K562 (cell line): ENCODE results near the gene SMURF1. TPM values are rescaled to one million over a fixed set of nuclear protein-coding genes. Genes with fewer than 3 reads are reported as not detected.

ENCODE experiments used
- ATAC-seq: fragments of 200-7000 bp; cut with Tn5 transposase; 3 replicates; pipeline ENCODE4 v1.9.1; 2020; ENCODE audit warnings: moderate library complexity
- BruUV-seq: library from RNA; stranded (reverse); fragments of 400-500 nt; replicated peaks from 2 replicates; lab custom pipeline; 2021; lab: Mats Ljungman, UMichigan
- CTCF ChIA-PET: fragments of 300-600 bp; formaldehyde crosslinking; extraction: SDS; loops from one replicate; lab custom pipeline; 2021; ENCODE audit warnings: low intra/inter-chr PET ratio; lab: Yijun Ruan, JAX
- POLR2A ChIA-PET: fragments of 300-600, 350-650 bp; sonication (Branson Sonifier 250); formaldehyde crosslinking; extraction: SDS; loops from one replicate; lab custom pipeline; 2021; ENCODE audit warnings: antibody characterized with exemption, inconsistent platforms; lab: Yijun Ruan, JAX
- DNase-seq, 4 experiments: peaks; one replicate each; pipeline versions ENCODE4 v3.0.0 to v3.0.0-alpha.2; 2011 to 2018; ENCODE audit warnings: low spot score in 3 of 4, mixed read lengths in 3 of 4; ENCODE audit errors: extremely low read depth in 1 of 4
- FAIRE-seq: peaks from 2 replicates; lab custom pipeline; 2011; peaks lifted over from hg19 to GRCh38; lab: Jason Lieb, UNC
- H2AFZ ChIP-seq: 2 replicates; pipeline ENCODE4 v1.6.0; 2011; ENCODE audit warnings: low read depth, low read length, control low read depth, inconsistent platforms
- H3K27ac ChIP-seq: fragments of 200-600 bp; 3 replicates; pipeline ENCODE4 v1.8.0; 2011; ENCODE audit warnings: low read depth, mild to moderate bottlenecking, control low read depth, inconsistent platforms, low read length, moderate library complexity, mixed read lengths; ENCODE audit errors: extremely low read depth
- H3K27me3 ChIP-seq, 2 experiments: fragments of 300-600 bp in 1 of 2; 2 replicates in 1 of 2; 3 replicates in 1 of 2; pipeline versions ENCODE4 v1.6.0 to v1.8.0; 2011; ENCODE audit warnings: inconsistent platforms in 2 of 2, low read length in 2 of 2, mild to moderate bottlenecking in 1 of 2, mixed read lengths in 1 of 2, moderate library complexity in 1 of 2; ENCODE audit not compliant: control insufficient read depth in 2 of 2, insufficient read depth in 2 of 2
- H3K36me3 ChIP-seq: fragments of 300-600 bp; 3 replicates; pipeline ENCODE4 v1.8.0; 2011; ENCODE audit warnings: mild to moderate bottlenecking, low read length, inconsistent platforms; ENCODE audit not compliant: control insufficient read depth, insufficient read depth
- H3K4me1 ChIP-seq, 2 experiments: fragments of 200-600 bp in 1 of 2; replicated peaks in 1 of 2; 2 replicates in 1 of 2; 3 replicates in 1 of 2; pipeline versions ENCODE4 v1.5.1 to v1.8.0; 2011; ENCODE audit warnings: inconsistent platforms in 2 of 2, low read length in 2 of 2, mild to moderate bottlenecking in 1 of 2, mixed read lengths in 1 of 2, moderate library complexity in 1 of 2; ENCODE audit not compliant: control insufficient read depth in 2 of 2, insufficient read depth in 2 of 2
- H3K4me2 ChIP-seq: 2 replicates; pipeline ENCODE4 v1.6.1; 2011; ENCODE audit warnings: low read length, control low read depth, inconsistent platforms, mixed read lengths; ENCODE audit not compliant: insufficient read depth
- H3K4me3 ChIP-seq: fragments of 200-600 bp; sonication (generic), shearing (Covaris generic); 2 replicates; pipeline ENCODE4 v1.5.1; 2016; ENCODE audit warnings: control low read depth, inconsistent platforms
- H3K79me2 ChIP-seq: fragments of 200-600 bp; 3 replicates; pipeline ENCODE4 v1.8.0; 2011; ENCODE audit warnings: low read length, inconsistent platforms; ENCODE audit not compliant: control insufficient read depth, insufficient read depth
- H3K9ac ChIP-seq, 2 experiments: 2 replicates each; pipeline versions ENCODE4 v1.6.0 to v1.6.1; 2011; ENCODE audit warnings: low read depth in 2 of 2, low read length in 2 of 2, control low read depth in 1 of 2, inconsistent platforms in 1 of 2, mild to moderate bottlenecking in 1 of 2, mixed read lengths in 1 of 2; ENCODE audit not compliant: insufficient read depth in 1 of 2
- H3K9me1 ChIP-seq: one replicate; pipeline ENCODE4 v1.6.0; 2011; ENCODE audit warnings: inconsistent platforms, mild to moderate bottlenecking, low read length, moderate library complexity; ENCODE audit not compliant: control insufficient read depth, insufficient read depth
- H3K9me3 ChIP-seq: replicated peaks from 2 replicates; pipeline ENCODE4 v1.5.1; 2011; ENCODE audit warnings: low read depth, low read length, inconsistent platforms; ENCODE audit not compliant: control insufficient read depth, insufficient read depth
- H4K20me1 ChIP-seq: replicated peaks from 2 replicates; pipeline ENCODE4 v1.6.1; 2011; ENCODE audit warnings: low read length, inconsistent platforms, mixed read lengths; ENCODE audit not compliant: control insufficient read depth, insufficient read depth
- ADNP ChIP-seq: fragments of 200-800 bp; sonication (Bioruptor generic); IDR thresholded peaks from 2 replicates; pipeline ENCODE4 v1.6.1; 2016; ENCODE audit warnings: missing genetic modification characterization, missing compliant biosample characterization
- ATF7 ChIP-seq: fragments of 450-650 bp; IDR thresholded peaks from 2 replicates; pipeline ENCODE4 v1.7.1; 2014; ENCODE audit warnings: mild to moderate bottlenecking, moderate library complexity
- BACH1 ChIP-seq: fragments of 200-800 bp; sonication (Bioruptor generic); IDR thresholded peaks from 2 replicates; pipeline ENCODE4 v1.6.1; 2016; ENCODE audit warnings: missing genetic modification characterization, missing compliant biosample characterization
- GTF2A2 ChIP-seq: IDR thresholded peaks from 2 replicates; pipeline ENCODE4 v1.6.1; 2016; ENCODE audit warnings: mild to moderate bottlenecking, missing genetic modification characterization, missing compliant biosample characterization
- MAFK ChIP-seq: IDR thresholded peaks from 2 replicates; pipeline ENCODE4 v1.6.1; 2011; ENCODE audit warnings: low read length, improper control_type of control experiment
- MIER1 ChIP-seq: fragments of 450-650 bp; IDR thresholded peaks from 2 replicates; pipeline ENCODE4 v1.6.1; 2016; ENCODE audit warnings: antibody characterized with exemption, mild to moderate bottlenecking, low read depth
- NBN ChIP-seq: fragments of 450-650 bp; IDR thresholded peaks from 2 replicates; pipeline ENCODE4 v1.6.1; 2016; ENCODE audit warnings: low read depth, mild to moderate bottlenecking
- PATZ1 ChIP-seq: fragments of 250-450 bp; sonication (Bioruptor Pico); IDR thresholded peaks from 2 replicates; pipeline ENCODE4 v1.5.0; 2020; ENCODE audit warnings: mild to moderate bottlenecking, borderline replicate concordance
- SIN3A ChIP-seq, 2 experiments: fragments of 150-350 bp in 1 of 2; IDR thresholded peaks; 2 replicates each; pipeline ENCODE4 v1.6.1; 2011 to 2016; ENCODE audit warnings: borderline replicate concordance in 2 of 2, low read depth in 2 of 2, low read length in 2 of 2, mild to moderate bottlenecking in 2 of 2, moderate library complexity in 2 of 2; ENCODE audit not compliant: control insufficient read depth in 1 of 2
- ZNF263 ChIP-seq: sonication (generic); formaldehyde crosslinking; IDR thresholded peaks from 2 replicates; pipeline ENCODE4 v1.8.0; 2022; ENCODE audit warnings: mild to moderate bottlenecking, missing genetic modification reagents, borderline replicate concordance
- ZNF354B ChIP-seq: fragments of 250-450 bp; sonication (Bioruptor Pico); IDR thresholded peaks from 2 replicates; pipeline ENCODE4 v1.4.0; 2020
- ZNF589 ChIP-seq: fragments of 200-800 bp; sonication (Bioruptor generic); IDR thresholded peaks from 2 replicates; pipeline ENCODE4 v1.6.1; 2016; ENCODE audit warnings: low read depth, missing genetic modification characterization, missing compliant biosample characterization
- ZSCAN32 ChIP-seq: fragments of 450-650 bp; formaldehyde crosslinking; IDR thresholded peaks from 2 replicates; pipeline ENCODE4 v1.4.0; 2020; ENCODE audit warnings: mild to moderate bottlenecking, moderate library complexity
- WGBS: fragments of 100-300 bp; shearing (Covaris generic); methylation state at CpG from one replicate; pipeline ENCODE4 v1.1.6; 2016; ENCODE audit warnings: low coverage, mixed read lengths; ENCODE audit not compliant: insufficient coverage; ENCODE audit errors: missing lambda C conversion rate; 5-methylcytosine and 5-hydroxymethylcytosine counted together
- in situ Hi-C: fragments of 300-500 bp; cut with MboI; formaldehyde crosslinking; loops from 4 replicates; pipeline ENCODE4 v1.15.0; 2018; ENCODE audit warnings: inconsistent platforms, mixed read lengths
- intact Hi-C: fragments of 100-400 bp; cut with micrococcal nuclease; formaldehyde crosslinking; loops from 2 replicates; pipeline ENCODE4 v1.14.2; 2022
- polyA plus RNA-seq, 8 experiments: library from polyadenylated mRNA; depleted of rRNA in 4 of 8; stranded (reverse) in 5 of 8; unstranded in 3 of 8; fragments of >200 nt; fragmentation: Nextera tagmentation in 2 of 8; fragmentation: Illumina TruSeq in 1 of 8; extraction: Ambion mirVana in 2 of 8; extraction: Trizol in 1 of 8; gene quantifications; 2 replicates each; pipeline versions ENCODE4 v1.2.1 to v1.2.3, GENCODE V29; 2011 to 2014; ENCODE audit warnings: inconsistent platforms in 1 of 8, missing spikeins in 1 of 8
- total RNA-seq, 7 experiments: library from RNA; depleted of rRNA in 6 of 7; stranded (reverse); fragments of >200 nt in 6 of 7; fragmentation: Illumina TruSeq in 2 of 7; extraction: Trizol in 2 of 7; gene quantifications; 2 replicates each; pipeline versions ENCODE4 v1.2.1 to v1.2.3, GENCODE V29; 2011 to 2021; ENCODE audit warnings: low replicate concordance in 1 of 7
- TF ChIP-seq, protein P1 (sequence below), 3 experiments: fragments of 200-800 bp in 1 of 3; sonication (Bioruptor generic) in 1 of 3; sonication (generic) in 1 of 3; formaldehyde crosslinking in 1 of 3; IDR thresholded peaks; 2 replicates each; pipeline versions ENCODE4 v1.6.1 to v1.8.0; 2016 to 2022; ENCODE audit warnings: mild to moderate bottlenecking in 2 of 3, missing compliant biosample characterization in 2 of 3, missing genetic modification characterization in 2 of 3, missing genetic modification reagents in 1 of 3
- TF ChIP-seq, protein P2 (sequence below), 2 experiments: fragments of 450-650 bp; conservative IDR thresholded peaks; 2 replicates each; pipeline ENCODE4 v1.6.1; 2017; ENCODE audit warnings: mild to moderate bottlenecking in 2 of 2, moderate library complexity in 2 of 2

SMURF1 gene
- total and polyA plus RNA-seq, 9 of the 15 experiments (the other 6 are each of a cell fraction or from before 2014, with no cell fraction given) = 1.0 to 20.1 (median 12.6) TPM

DNA sequence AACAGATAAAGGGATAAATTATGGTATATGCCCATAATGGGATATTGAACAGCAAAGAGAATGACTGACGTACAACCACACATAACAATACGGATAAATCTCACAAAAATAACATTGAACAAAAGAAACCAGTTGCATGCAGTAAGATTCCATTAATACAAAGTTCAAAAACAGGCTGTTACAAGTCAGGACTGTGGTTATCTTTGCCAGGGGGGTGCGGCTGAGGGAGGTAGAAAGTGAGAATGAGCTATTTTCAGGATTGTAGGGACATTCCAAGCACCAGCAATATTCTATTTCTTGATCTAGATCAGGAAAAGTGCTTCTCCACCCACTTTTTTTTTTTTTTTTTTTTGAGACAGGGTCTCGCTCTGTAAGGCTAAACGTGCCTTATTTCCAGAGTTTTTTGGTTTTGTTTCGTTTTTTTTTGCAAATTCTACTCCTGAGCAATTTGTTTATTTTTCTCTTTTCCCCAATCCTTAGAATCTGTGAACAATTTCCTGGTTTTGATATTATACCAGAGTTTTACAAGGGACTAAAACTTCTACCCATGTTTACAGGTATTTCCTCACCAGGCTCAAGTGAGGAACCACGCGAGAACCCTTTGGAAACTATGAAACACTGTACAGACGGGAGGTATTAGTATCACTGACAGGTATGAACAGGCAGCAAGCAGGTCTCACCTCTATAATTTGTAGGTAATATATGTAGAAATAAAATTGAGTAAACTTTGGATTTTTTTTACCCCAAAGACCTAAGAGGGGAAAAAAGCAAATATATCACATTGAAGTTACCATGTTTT is 9.9 kb downstream of the SMURF1 start:
- in situ Hi-C loops = no loop called here
- Histone ChIP-seq H3K27ac (no peak overlapping the region), H3K4me3 (no peak overlapping the region), H3K9ac (no peak overlapping the region), H3K36me3 (no peaks in the 10 kb centered on the region), H3K79me2 (peaks cover 99% of the 10 kb centered on the region), H3K9me1 (no peaks in the 10 kb centered on the region), H4K20me1 (peaks cover 26% of the 10 kb centered on the region), H3K4me1 (peaks cover 17 to 41% of the 10 kb centered on the region in 2 experiments; a peak in 4 of 5 replicates), H3K4me2 (0 out of 2 replicates have a peak overlapping the region, but pooled peaks have one; percentile 2), H3K27me3 (no peaks in the 10 kb centered on the region), H2AFZ (no peak overlapping the region), H3K9me3 (no peaks in the 10 kb centered on the region)
- DNase-seq (no peak), FAIRE-seq (no peak), ATAC-seq (peak; percentile 29; the same call in 2 of the 3 replicates)
- 25% methylated on average over 9 of the region's 9 CpGs for WGBS
- BruUV-seq = no TSS peak
- CTCF ChIA-PET = no interaction called here
- intact Hi-C loops = no loop called here
- POLR2A ChIA-PET = interaction anchor here (0.9 to 1.3 kb wide), 2 partner anchors 7 to 9 kb away, joined by 3 to 4 read pairs; no protein-coding TSS in a partner anchor
- TF ChIP-seq ZSCAN32 (CRISPR knock-in tag) (no peak), BACH1 (no peak), ZNF263 (CRISPR knock-in tag) (no peak), ADNP (tag) (no peak), ZNF589 (no peak), ZNF354B (CRISPR knock-in tag) (no peak), ATF7 (no peak), GTF2A2 (tag) (no peak), MAFK (no peak), NBN (0 out of 2 replicates have a peak, but pooled peaks have one; percentile 40), MIER1 (no peak), PATZ1 (CRISPR knock-in tag) (no peak), SIN3A (IDR thresholded peaks at IDR 0.05; ENCODE audit: borderline replicate concordance in 2 of 2, control insufficient read depth in 1 of 2, low read depth in 2 of 2, low read length in 2 of 2) (no peak)
- TF ChIP-seq, protein P1, sequence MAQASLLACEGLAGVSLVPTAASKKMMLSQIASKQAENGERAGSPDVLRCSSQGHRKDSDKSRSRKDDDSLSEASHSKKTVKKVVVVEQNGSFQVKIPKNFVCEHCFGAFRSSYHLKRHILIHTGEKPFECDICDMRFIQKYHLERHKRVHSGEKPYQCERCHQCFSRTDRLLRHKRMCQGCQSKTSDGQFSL (CRISPR knock-in tag; IDR thresholded peaks at IDR 0.05) = no peak
- TF ChIP-seq, protein P1 (tag; IDR thresholded peaks at IDR 0.05) = 0 out of 4 replicates have a peak, but pooled peaks of 1 of the 2 experiments have one; percentile 15
- TF ChIP-seq, protein P2, sequence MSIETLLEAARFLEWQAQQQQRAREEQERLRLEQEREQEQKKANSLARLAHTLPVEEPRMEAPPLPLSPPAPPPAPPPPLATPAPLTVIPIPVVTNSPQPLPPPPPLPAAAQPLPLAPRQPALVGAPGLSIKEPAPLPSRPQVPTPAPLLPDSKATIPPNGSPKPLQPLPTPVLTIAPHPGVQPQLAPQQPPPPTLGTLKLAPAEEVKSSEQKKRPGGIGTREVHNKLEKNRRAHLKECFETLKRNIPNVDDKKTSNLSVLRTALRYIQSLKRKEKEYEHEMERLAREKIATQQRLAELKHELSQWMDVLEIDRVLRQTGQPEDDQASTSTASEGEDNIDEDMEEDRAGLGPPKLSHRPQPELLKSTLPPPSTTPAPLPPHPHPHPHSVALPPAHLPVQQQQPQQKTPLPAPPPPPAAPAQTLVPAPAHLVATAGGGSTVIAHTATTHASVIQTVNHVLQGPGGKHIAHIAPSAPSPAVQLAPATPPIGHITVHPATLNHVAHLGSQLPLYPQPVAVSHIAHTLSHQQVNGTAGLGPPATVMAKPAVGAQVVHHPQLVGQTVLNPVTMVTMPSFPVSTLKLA (conservative IDR thresholded peaks at IDR 0.05) = no peak
